DND-41 (cell line): ENCODE measurements around the gene WDR31.

Experiments used
- ATAC-seq: fragments of 200-7000 bp; cut with Tn5 transposase; 3 replicates; pipeline ENCODE4 v1.9.1; 2021; ENCODE audit warnings: low read depth; ENCODE audit not compliant: insufficient read depth
- DNase-seq: peaks from one replicate; pipeline ENCODE4 v3.0.0-alpha.2; 2020
- H2AFZ ChIP-seq: 2 replicates; pipeline ENCODE4 v1.6.0; 2012; ENCODE audit warnings: low read depth, low read length
- H3K27ac ChIP-seq: 2 replicates; pipeline ENCODE4 v1.5.1; 2012; ENCODE audit warnings: low read length, inconsistent platforms
- H3K27me3 ChIP-seq: fragments of 200-600 bp; sonication (generic); 2 replicates; pipeline ENCODE4 v1.6.0; 2012; ENCODE audit warnings: low read length, mild to moderate bottlenecking, inconsistent platforms; ENCODE audit not compliant: insufficient read depth, poor library complexity
- H3K36me3 ChIP-seq: 2 replicates; pipeline ENCODE4 v1.5.1; 2012; ENCODE audit warnings: low read length, inconsistent platforms; ENCODE audit not compliant: insufficient read depth
- H3K4me1 ChIP-seq: 2 replicates; pipeline ENCODE4 v1.5.1; 2012; ENCODE audit warnings: mild to moderate bottlenecking, low read length; ENCODE audit not compliant: insufficient read depth
- H3K4me2 ChIP-seq: 2 replicates; pipeline ENCODE4 v1.6.0; 2012; ENCODE audit warnings: mild to moderate bottlenecking, moderate library complexity, low read length, inconsistent platforms; ENCODE audit not compliant: insufficient read depth
- H3K4me3 ChIP-seq, 2 experiments: fragments of 200-600 bp in 1 of 2; shearing (Covaris generic) in 1 of 2; 2 replicates each; pipeline ENCODE4 v1.5.1; 2012 to 2016; ENCODE audit warnings: inconsistent platforms in 2 of 2, low read length in 2 of 2, mild to moderate bottlenecking in 2 of 2, low read depth in 1 of 2, moderate library complexity in 1 of 2
- H3K79me2 ChIP-seq: 2 replicates; pipeline ENCODE4 v1.6.0; 2012; ENCODE audit warnings: low read length, inconsistent platforms; ENCODE audit not compliant: insufficient read depth
- H3K9ac ChIP-seq: 2 replicates; pipeline ENCODE4 v1.6.0; 2012; ENCODE audit warnings: low read depth, mild to moderate bottlenecking, inconsistent platforms, low read length, moderate library complexity
- H3K9me3 ChIP-seq: 2 replicates; pipeline ENCODE4 v1.5.1; 2012; ENCODE audit warnings: low read length, moderate library complexity, mild to moderate bottlenecking, inconsistent platforms; ENCODE audit not compliant: insufficient read depth, severe bottlenecking
- H4K20me1 ChIP-seq: 2 replicates; pipeline ENCODE4 v1.6.0; 2012; ENCODE audit warnings: low read length; ENCODE audit not compliant: insufficient read depth
- CTCF ChIP-seq: IDR thresholded peaks from 2 replicates; pipeline ENCODE4 v1.5.1; 2012; ENCODE audit warnings: borderline replicate concordance, low read length, moderate library complexity, mild to moderate bottlenecking; ENCODE audit not compliant: poor library complexity, severe bottlenecking; ENCODE audit errors: extremely low read depth
- EZH2 ChIP-seq: IDR thresholded peaks from 3 replicates; pipeline ENCODE4 v1.6.1; 2012; ENCODE audit warnings: borderline replicate concordance, low read depth, mild to moderate bottlenecking, moderate library complexity, low read length, inconsistent platforms; ENCODE audit not compliant: severe bottlenecking

Gene WDR31

GRCh38 chr9:113293285-113293878 lies 46.7 kb downstream of the WDR31 start:
- H3K4me3 ChIP-seq, result no peak overlapping the region
- H3K4me2 ChIP-seq, result no peak overlapping the region
- no peaks in the 10 kb centered on the region for H3K79me2 ChIP-seq
- no peak overlapping the region for H2AFZ ChIP-seq
- no peaks in the 10 kb centered on the region for H3K4me1 ChIP-seq
- H3K27ac ChIP-seq, result no peak overlapping the region
- ATAC-seq, result no peak
- no peaks in the 10 kb centered on the region for H3K9me3 ChIP-seq
- H4K20me1 ChIP-seq, result 0 out of 2 replicates have a peak, but pooled peaks cover 3% of the 10 kb centered on the region
- H3K9ac ChIP-seq, result no peak overlapping the region
- no peak for DNase-seq
- TF ChIP-seq CTCF (no peak), EZH2 (no peak)
- H3K36me3 ChIP-seq, result peaks cover 52% of the 10 kb centered on the region
- no peaks in the 10 kb centered on the region for H3K27me3 ChIP-seq

GRCh38 chr9:113290052-113290607 lies 49.9 kb downstream of the WDR31 start:
- Histone ChIP-seq H4K20me1 (0 out of 2 replicates have a peak, but pooled peaks cover 3% of the 10 kb centered on the region), H3K4me3 (no peak overlapping the region), H3K9me3 (no peaks in the 10 kb centered on the region), H2AFZ (no peak overlapping the region), H3K27me3 (no peaks in the 10 kb centered on the region), H3K27ac (no peak overlapping the region), H3K4me2 (no peak overlapping the region), H3K79me2 (no peaks in the 10 kb centered on the region), H3K9ac (no peak overlapping the region), H3K36me3 (peaks cover 78% of the 10 kb centered on the region), H3K4me1 (no peaks in the 10 kb centered on the region)
- no peak for TF ChIP-seq CTCF
- TF ChIP-seq EZH2, result no peak
- no peak for DNase-seq
- no peak for ATAC-seq

- Histone ChIP-seq H3K27me3 (no peaks in the 10 kb centered on the region), H3K36me3 (peaks cover 89% of the 10 kb centered on the region), H3K9ac (no peak overlapping the region), H3K4me2 (no peak overlapping the region), H2AFZ (no peak overlapping the region), H3K4me1 (no peaks in the 10 kb centered on the region), H3K27ac (no peak overlapping the region), H3K9me3 (no peaks in the 10 kb centered on the region), H3K4me3 (no peak overlapping the region), H3K79me2 (no peaks in the 10 kb centered on the region), H4K20me1 (0 out of 2 replicates have a peak, but pooled peaks cover 3% of the 10 kb centered on the region)
- DNase-seq (no peak), ATAC-seq (no peak)
- TF ChIP-seq EZH2 (no peak), CTCF (no peak)
Measured at GRCh38 chr9:113289091-113289490, 51.0 kb downstream of the WDR31 start.
